Measurements from ENCODE around the gene CUX1.

- TF ChIP-seq, protein P1, sequence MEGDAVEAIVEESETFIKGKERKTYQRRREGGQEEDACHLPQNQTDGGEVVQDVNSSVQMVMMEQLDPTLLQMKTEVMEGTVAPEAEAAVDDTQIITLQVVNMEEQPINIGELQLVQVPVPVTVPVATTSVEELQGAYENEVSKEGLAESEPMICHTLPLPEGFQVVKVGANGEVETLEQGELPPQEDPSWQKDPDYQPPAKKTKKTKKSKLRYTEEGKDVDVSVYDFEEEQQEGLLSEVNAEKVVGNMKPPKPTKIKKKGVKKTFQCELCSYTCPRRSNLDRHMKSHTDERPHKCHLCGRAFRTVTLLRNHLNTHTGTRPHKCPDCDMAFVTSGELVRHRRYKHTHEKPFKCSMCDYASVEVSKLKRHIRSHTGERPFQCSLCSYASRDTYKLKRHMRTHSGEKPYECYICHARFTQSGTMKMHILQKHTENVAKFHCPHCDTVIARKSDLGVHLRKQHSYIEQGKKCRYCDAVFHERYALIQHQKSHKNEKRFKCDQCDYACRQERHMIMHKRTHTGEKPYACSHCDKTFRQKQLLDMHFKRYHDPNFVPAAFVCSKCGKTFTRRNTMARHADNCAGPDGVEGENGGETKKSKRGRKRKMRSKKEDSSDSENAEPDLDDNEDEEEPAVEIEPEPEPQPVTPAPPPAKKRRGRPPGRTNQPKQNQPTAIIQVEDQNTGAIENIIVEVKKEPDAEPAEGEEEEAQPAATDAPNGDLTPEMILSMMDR (IDR thresholded peaks at IDR 0.05) = no peak
- TF ChIP-seq POLR2A (IDR thresholded peaks at IDR 0.05) = no peak
Observed at GRCh38 chr7:102004229-102004628, 186.8 kb downstream of the CUX1 start.
